GM21390 (cell line): ENCODE measurements around the gene DAAM2.

Source experiments
- ATAC-seq: cut with Tn5 transposase; IDR thresholded peaks from one replicate; pipeline ENCODE4 v1.9.1; 2021; ENCODE audit not compliant: unreplicated experiment

Gene DAAM2

GRCh38 chr6:39881851-39882530 is 89.8 kb downstream of the DAAM2 start:
- no peak for ATAC-seq

DNA sequence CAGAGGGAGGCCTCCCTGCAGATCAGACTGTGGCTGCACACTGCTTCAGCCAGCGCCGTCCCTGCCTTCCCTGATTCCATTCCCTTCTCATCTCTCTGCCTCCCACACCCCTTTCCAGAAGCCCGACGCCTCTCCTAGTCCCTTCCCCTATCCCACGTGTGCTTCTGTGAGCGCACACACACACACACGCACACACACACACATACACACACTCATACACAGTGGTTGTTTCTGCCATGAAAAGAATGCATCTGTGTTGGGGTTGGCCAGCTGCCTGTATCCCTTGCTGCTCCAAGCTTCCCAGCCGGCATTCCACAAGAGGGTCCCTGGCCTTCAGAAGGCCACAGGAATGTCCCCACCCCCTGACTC is 90.3 kb downstream of the DAAM2 start:
- no peak for ATAC-seq

GRCh38 chr6:39884696-39885095 is 92.5 kb downstream of the DAAM2 start:
- ATAC-seq, result no peak

- no peak for ATAC-seq
Measured at GRCh38 chr6:39885691-39886090, 93.5 kb downstream of the DAAM2 start.

GRCh38 chr6:39886871-39887270 is 94.7 kb downstream of the DAAM2 start:
- ATAC-seq, result no peak

DNA sequence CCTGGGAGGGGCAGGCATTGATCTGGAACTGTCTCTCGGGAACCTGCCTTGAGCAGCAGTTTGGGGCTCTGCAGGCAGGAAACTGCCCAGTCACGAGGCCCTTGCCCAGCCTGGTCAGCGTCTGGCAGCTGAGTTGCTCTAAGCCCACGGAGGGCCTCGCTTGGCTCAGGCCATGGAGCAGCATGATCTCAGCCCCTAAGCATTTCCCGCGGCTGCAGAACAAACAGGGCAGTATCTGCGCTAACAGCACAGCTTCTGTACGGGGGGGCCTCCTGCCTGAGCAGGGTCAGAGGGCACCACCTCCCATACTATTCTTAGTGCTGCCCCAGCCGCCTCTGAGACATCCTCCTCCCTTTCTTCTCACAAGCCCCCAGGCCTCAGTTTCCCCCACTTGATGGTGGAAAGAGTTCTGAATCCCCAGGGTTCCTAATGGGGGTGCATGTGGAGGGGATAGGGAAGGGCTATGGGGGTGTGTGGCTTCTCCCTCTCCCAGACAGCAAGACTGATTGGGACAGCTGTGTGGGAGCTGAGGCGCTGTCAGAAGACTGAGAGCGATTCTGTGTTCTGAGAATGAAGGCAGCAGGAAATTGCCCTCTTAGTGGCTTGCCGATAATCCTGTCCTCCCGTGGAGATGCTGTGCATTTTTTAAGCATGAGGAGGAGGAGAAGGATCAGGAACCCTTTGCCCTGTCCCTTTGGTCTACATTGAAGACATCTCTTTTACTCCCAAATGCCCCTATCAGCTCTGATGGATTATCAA is 95.7 kb downstream of the DAAM2 start:
- ATAC-seq, result no peak

DNA sequence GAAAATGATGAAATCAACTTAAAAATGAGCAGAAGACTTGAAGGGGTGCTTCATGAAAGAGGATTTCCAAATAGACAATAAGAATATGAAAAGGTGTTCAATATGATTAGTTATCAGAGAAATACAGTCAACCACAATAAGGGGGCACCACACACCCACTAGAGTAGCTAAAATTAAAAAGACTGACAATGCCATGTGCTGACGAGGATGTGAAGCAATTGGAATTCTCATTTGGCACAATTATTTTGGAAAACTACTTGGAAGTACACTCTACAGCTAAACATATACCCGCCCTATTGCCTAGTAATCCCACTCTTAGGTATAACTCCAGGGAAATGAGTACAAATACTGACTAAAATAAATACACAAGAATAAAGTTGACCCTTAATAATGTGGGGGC is 97.1 kb downstream of the DAAM2 start:
- no peak for ATAC-seq

DNA sequence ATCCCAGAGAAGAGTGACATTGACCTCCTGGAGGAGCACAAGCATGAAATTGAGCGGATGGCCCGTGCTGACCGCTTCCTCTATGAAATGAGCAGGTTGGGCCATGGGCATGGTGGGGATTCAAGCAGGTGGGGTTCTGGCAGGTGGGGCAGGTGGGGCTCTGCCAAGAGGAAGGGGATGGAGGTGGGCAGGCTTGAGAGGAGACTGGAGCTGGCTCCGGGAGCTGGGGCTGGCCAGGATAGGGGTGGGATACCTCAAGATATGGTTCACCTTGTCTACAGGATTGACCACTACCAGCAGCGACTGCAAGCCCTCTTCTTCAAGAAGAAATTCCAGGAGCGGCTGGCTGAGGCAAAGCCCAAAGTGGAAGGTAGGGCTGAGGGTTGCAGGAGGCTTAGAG is 99.2 kb downstream of the DAAM2 start:
- ATAC-seq, result no peak

GRCh38 chr6:39891976-39892375 is 99.8 kb downstream of the DAAM2 start:
- ATAC-seq, result no peak

DNA sequence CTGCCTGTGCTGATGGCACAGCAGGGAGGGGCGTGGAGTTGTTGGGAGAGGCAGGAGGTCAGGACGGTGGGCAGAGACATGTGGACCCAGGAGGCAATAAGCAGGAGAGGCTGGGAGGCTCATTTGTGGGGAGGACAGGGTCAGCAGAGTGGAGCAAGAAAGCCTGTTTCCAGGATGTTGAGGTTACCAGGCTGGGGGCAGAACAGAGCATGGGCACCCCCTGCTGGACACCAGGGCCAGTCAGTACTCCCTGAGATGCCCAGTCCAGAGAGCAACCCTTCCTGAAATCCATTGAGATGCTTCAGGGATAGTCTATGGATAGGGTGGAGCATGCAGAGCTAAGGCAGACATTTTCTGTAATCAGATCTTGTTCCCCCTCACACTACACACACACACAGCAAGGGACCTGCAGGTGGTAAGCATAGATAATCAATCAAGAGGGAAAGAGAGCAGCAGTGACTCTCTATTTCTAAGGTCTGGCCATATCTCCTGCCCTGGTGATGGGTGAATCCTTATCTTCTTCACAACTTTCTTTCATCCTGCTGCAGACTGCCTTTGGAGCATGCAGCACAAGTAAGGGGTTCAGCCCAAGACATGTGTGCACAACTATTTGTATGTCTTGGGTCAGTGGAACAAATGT is 100.4 kb downstream of the DAAM2 start:
- ATAC-seq, result no peak

GRCh38 chr6:39893286-39893685 is 101.1 kb downstream of the DAAM2 start:
- no peak for ATAC-seq

DNA sequence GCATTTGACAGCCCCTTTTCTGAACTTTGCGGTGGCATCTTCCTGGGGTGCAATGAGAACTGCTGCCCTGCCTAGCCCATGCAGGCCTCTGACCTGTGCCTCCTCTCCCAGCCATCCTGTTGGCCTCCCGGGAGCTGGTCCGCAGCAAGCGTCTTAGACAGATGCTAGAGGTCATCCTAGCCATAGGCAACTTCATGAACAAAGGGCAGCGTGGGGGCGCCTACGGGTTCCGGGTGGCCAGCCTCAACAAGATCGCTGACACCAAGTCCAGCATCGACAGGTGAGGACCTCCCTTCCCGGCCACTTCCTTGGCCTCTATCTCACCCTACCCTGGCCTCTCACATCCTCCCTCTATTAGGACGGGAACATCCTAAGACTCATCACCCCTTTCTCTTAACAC is 104.5 kb downstream of the DAAM2 start:
- no peak for ATAC-seq

DNA sequence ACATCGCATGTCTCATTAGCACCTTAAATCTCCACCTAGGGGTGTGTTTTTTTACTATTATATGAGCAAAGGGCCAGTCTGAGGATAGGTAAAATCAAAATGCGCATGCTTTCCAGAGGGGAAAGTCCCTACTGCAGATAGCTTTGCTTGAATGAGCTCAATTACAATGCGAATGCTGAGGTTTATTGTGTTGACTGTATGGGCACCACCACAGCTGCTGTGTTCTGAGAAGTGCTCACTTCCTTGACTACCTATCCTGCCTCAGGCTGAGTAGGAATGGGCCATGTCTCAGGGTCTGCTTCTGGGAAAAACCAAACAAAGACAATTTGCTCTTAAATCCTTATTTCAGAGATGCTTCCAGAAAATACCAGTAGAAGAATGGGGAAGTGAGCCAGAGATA is 105.5 kb downstream of the DAAM2 start:
- ATAC-seq, result no peak

GRCh38 chr6:39898625-39899024 is 106.4 kb downstream of the DAAM2 start:
- ATAC-seq, result no peak

DNA sequence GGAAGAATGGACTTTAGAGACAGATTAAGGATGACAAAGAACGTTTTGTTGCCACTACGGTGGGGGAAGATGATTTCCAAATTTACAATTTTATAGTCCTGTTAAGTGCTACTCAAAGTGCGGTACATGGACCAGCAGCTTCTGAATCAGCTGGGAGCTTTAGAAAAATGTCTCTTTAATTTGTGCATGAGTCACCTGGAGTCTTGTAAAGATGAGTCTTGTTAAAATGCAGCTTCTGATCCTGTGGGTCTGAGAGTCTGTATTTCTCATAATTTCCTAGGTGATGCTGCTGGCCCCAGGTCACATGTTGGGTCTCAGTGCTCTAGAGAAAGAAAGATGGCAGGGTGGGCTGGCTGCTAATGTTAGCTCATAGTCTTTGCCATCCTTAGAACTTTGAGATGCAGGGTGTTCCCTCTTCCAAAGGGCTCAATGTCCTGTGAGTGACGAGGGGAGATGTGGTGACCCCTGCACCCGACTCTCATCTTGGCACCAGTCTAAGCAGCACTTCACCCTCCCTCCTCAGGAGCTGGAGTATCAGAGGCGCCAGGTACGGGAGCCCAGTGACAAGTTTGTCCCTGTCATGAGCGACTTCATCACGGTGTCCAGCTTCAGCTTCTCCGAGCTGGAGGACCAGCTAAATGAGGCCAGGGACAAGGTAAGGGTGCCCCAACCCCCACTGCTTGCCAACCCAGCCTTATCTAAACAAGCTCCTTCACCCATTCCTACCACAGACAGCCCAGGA is 107.5 kb downstream of the DAAM2 start:
- no peak for ATAC-seq

GRCh38 chr6:39901116-39901655 is 109.0 kb downstream of the DAAM2 start:
- no peak for ATAC-seq

DNA sequence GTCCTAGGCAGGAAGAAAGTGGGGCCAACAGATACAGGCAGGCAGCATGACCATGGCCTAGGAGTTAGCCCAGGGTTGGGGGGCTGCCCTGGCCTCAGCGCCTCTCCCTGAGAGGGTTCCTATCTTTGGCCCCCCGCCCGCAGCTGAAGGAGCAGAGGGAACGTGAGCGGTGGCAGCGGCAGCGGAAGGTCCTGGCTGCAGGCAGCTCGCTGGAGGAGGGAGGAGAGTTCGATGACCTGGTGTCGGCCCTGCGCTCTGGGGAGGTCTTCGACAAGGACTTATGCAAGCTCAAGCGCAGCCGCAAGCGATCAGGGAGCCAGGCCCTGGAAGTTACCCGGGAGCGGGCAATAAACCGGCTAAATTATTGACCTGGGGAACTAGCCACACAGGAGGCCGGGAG is 109.5 kb downstream of the DAAM2 start:
- ATAC-seq, result no peak

GRCh38 chr6:39902136-39902535 is 110.0 kb downstream of the DAAM2 start:
- ATAC-seq, result no peak

- no peak for ATAC-seq
Measured at GRCh38 chr6:39902786-39903465, 110.8 kb downstream of the DAAM2 start.

- no peak for ATAC-seq
Measured at GRCh38 chr6:39903656-39904055, 111.5 kb downstream of the DAAM2 start.
